GM21390 (cell line): Measurements from ENCODE around the gene EFNA4.
"Not testable (repeated sequence)": the region's sequence is repeated elsewhere in the genome, so short reads cannot be mapped to it uniquely, and the experiment has no call there.

Source experiments
- ATAC-seq: cut with Tn5 transposase; IDR thresholded peaks from one replicate; pipeline ENCODE4 v1.9.1; 2021; ENCODE audit not compliant: unreplicated experiment

The EFNA4 gene

GRCh38 chr1:155116113-155116764, 52.7 kb downstream of the EFNA4 start:
- ATAC-seq = no peak

- no peak for ATAC-seq
Measured at GRCh38 chr1:155117610-155118009, 54.1 kb downstream of the EFNA4 start.

GRCh38 chr1:155118090-155118489, 54.5 kb downstream of the EFNA4 start:
- ATAC-seq = not testable (repeated sequence)
